GM10248 (cell line): Measurements from ENCODE around the gene PRSS12.

Source experiments
- CTCF ChIA-PET: fragments of 300-600 bp; sonication (Branson Sonifier 250); formaldehyde crosslinking; extraction: SDS; loops from one replicate; lab custom pipeline; 2021; ENCODE audit warnings: antibody characterized with exemption; lab: Yijun Ruan, JAX
- POLR2A ChIA-PET: fragments of 350-650 bp; sonication (Branson Sonifier 250); formaldehyde crosslinking; extraction: SDS; loops from one replicate; lab custom pipeline; 2020; ENCODE audit warnings: antibody characterized with exemption; lab: Yijun Ruan, JAX
- DNase-seq: peaks from one replicate; pipeline ENCODE4 v3.0.0; 2012; ENCODE audit errors: extremely low spot score
- CTCF ChIP-seq: IDR thresholded peaks from 2 replicates; pipeline ENCODE4 v1.5.1; 2012; ENCODE audit warnings: mild to moderate bottlenecking, low read depth; ENCODE audit errors: extremely low read depth, missing control alignments, control extremely low read depth

PRSS12 gene

DNA sequence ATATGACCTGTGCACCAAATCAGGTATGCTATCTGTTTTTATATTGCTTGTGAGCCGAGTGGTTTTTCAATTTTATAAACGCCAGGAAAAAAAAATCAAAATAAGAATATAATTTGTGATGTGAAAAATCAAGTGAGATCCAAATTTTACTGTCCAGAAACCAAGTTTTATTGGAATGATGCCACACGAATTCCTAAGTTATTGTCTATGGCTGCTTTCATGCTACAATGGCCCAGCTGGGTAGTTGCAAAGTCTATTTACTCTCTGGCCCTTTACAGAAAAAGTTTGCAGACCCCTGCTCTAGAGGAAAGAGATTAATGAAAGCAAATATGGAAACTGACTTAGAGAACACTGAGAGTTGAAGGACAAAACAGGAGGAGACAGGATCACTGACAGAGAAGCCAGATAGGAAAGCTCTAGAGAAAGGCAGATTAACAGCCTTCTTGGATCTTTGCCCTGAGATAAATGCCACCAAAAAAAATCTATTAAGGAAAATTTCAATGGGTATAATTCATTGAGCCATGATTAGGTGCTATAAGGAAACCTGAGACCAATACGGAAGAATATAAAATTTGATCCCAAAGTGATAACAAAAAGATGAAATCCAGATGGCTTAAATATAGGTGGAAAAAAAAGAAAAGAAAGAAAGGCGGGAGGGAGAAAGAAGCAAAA, 29.8 kb downstream of the PRSS12 start:
- no peak for TF ChIP-seq CTCF
- CTCF ChIA-PET = no interaction called here
- POLR2A ChIA-PET = no interaction called here
- DNase-seq = no peak

DNA sequence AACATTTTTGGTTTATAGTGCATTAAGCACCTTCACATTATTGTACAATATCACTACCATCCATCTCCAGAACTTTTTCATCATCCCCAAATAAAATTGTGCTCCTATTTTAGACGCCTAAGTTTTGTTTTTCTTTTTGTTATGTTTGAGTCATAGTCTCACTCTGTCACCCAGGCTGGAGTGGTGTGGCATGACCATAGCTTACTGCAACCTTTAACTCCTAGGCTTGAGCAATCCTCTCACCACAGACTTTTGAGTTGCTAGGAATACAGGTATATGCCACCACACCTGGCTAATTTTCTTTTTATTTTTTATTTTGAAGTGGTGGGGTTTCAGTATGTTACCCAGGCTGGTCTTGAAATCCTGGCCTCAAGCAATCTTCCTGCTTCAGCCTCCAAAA, 33.9 kb downstream of the PRSS12 start:
- POLR2A ChIA-PET = no interaction called here
- CTCF ChIA-PET = no interaction called here
- TF ChIP-seq CTCF = no peak
- DNase-seq = no peak

- no peak for DNase-seq
- TF ChIP-seq CTCF = no peak
- POLR2A ChIA-PET = no interaction called here
- CTCF ChIA-PET = interaction anchor here (1.6 kb wide), 1 partner anchor 34 kb away, joined by 5 read pairs; the partner anchor contains the start of gene PRSS12
Observed at GRCh38 chr4:118317691-118318090, 35.1 kb downstream of the PRSS12 start.

DNA sequence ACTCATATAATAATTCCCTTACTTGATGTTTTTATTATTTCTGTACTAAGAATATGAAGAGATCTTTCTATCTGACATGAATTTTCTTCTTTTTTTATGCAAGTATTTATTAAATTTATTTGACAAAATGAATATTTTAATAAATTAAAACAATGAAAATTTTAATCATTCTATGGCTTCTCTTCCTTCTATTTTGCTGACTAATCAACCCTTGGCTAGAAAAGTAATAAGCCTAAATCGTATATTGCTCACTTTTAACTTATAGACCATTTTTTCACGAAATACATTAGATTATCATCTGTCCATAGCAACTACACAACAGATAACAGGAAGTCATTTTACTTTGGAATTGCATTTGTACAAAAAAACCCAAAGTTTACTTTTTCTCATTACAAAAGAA, 38.6 kb downstream of the PRSS12 start:
- no peak for DNase-seq
- ChIA-PET POLR2A (no interaction called here), CTCF (no interaction called here)
- TF ChIP-seq CTCF = no peak

DNA sequence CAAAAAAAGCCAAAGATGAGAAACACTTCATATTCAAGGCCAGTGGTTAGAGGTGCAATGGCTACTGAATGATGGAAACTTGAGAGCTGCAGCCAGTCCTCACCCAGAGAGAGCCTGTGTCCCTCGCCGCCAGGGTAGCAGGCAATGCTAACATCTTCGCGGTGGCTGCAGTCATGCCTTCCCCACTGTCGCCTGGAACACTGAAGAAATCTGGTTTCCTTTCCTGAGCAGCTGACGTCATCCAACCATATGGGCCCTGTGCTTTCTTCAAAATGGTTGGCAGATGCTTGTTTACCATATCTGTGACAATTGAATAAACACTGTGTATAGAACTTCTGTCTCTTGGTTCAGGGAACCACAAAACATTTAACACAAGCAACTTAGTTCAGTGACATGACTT, 39.7 kb downstream of the PRSS12 start:
- CTCF ChIA-PET = interaction anchor here (1.7 kb wide), 2 partner anchors 32 to 39 kb away, joined by 3 to 9 read pairs; partner anchors contain the start of gene PRSS12
- no peak for DNase-seq
- POLR2A ChIA-PET = no interaction called here
- no peak for TF ChIP-seq CTCF

- POLR2A ChIA-PET = no interaction called here
- no peak for DNase-seq
- TF ChIP-seq CTCF = no peak
- CTCF ChIA-PET = interaction anchor here (1.0 to 1.7 kb wide), 4 partner anchors 8 to 38 kb away, joined by 3 to 4 read pairs (median 3); no protein-coding TSS in a partner anchor
Observed at GRCh38 chr4:118308306-118309030, 44.3 kb downstream of the PRSS12 start.
